GM19239 (cell line): Measurements from ENCODE around the gene TEX13A.

ENCODE experiments used
- DNase-seq: peaks from one replicate; pipeline ENCODE4 v3.0.0; 2011; ENCODE audit warnings: low spot score; ENCODE audit not compliant: insufficient read length
- FAIRE-seq: peaks from 2 replicates; lab custom pipeline; 2011; peaks lifted over from hg19 to GRCh38; lab: Jason Lieb, UNC

TEX13A gene

DNA sequence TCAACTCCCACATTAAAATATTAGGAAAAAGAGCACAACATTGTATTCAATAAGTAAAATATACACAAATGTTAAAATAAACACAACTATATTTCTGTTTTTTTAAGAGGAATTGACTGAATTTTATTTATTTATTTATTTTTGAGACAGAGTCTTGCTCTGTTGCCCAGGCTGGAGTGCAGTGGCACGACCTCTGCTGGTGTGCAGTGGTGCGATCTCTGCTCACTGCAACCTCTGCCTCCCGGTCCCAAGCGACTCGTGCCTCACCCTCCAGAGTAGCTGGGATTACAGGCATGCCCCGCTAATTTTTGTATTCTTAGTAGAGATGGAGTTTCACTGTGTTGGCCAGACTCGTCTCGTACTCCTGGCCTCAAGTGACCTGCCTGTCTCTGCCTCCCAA lies 31.4 kb downstream of the TEX13A start:
- no peak for DNase-seq
- no peak for FAIRE-seq

DNA sequence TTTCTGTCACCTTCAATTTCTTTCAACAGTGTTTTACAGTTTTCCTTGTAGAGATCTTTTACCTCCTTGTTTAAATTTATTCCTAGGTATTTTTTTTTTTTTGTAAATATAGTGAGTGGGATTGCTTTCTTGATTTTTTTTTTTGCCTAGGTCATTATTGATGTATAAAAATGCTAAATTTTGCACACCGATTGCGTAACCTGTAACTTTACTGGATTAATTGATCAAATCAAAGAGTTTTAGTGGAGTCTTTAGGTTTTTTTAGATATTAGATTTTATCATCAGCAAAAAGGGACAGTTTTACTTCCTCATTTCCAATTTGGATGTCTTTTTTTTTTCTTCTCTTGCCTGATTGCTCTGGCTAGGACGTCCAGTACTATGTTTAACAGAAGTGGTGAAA lies 40.9 kb downstream of the TEX13A start:
- DNase-seq: no peak
- no peak for FAIRE-seq

DNA sequence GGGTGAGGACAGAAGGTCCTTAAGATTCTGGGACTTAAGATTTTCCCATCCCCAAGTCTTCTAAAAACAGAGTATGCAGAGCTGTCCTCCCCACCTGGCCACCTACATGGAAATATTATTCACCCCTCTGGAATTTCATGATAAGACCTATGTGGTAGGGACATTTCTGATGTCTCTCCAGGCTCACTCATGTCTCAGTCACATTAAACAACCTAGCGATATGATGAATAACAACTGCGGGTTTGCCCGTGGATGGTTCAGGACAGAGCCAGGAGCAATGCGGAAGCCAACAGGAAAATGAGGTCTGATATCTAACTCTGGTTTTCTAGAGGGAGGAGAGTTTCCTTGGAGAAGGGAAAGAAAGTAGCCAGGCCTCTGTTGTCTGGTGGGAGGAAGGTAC lies 47.4 kb downstream of the TEX13A start:
- FAIRE-seq (no peak), DNase-seq (no peak)
